Upper lobe of right lung (tissue), 1 donor: Measurements from ENCODE around the gene APAF1. TPM values are rescaled to one million over a fixed set of nuclear protein-coding genes. Genes with fewer than 3 reads are reported as not detected.

Experiments used
- ATAC-seq: fragments of 200-7000 bp; cut with Tn5 transposase; one replicate; pipeline ENCODE4 v1.9.1; 2020; ENCODE audit warnings: mild to moderate bottlenecking, moderate library complexity
- DNase-seq: peaks from one replicate; pipeline ENCODE4 v3.0.0-alpha.2; 2020
- H3K27ac ChIP-seq: fragments of 200-600 bp; one replicate; pipeline ENCODE4 v1.8.0; 2022
- H3K27me3 ChIP-seq: fragments of 200-600 bp; one replicate; pipeline ENCODE4 v1.8.0; 2022; ENCODE audit warnings: mild to moderate bottlenecking
- H3K36me3 ChIP-seq: fragments of 200-600 bp; one replicate; pipeline ENCODE4 v1.8.0; 2022
- H3K4me1 ChIP-seq: fragments of 200-600 bp; one replicate; pipeline ENCODE4 v1.8.0; 2022
- H3K4me3 ChIP-seq: fragments of 200-600 bp; one replicate; pipeline ENCODE4 v1.8.0; 2022; ENCODE audit warnings: mild to moderate bottlenecking
- H3K9me3 ChIP-seq: fragments of 200-600 bp; one replicate; pipeline ENCODE4 v1.8.0; 2022
- intact Hi-C: fragments of 100-400 bp; cut with DNase I; formaldehyde crosslinking; loops from one replicate; pipeline ENCODE4 v1.11.0; 2022
- total RNA-seq: library from RNA; stranded (reverse); fragmentation: NEBNext Ultra II Directional; extraction: Animal tissue kit (Norgen Biotek cat#: 25700); gene quantifications from one replicate; pipeline ENCODE4 v1.2.1, GENCODE V29; 2021
- TF ChIP-seq, protein P1 (sequence below): fragments of 200-600 bp; IDR thresholded peaks from one replicate; pipeline ENCODE4 v1.8.0; 2022; ENCODE audit warnings: antibody characterized with exemption
- donor health status: DM: no; HTN: yes; CAD: no; lungs with severe emphysema.

The APAF1 gene
- total RNA-seq, 1 donor from 2014 or later: 23.4 TPM

DNA sequence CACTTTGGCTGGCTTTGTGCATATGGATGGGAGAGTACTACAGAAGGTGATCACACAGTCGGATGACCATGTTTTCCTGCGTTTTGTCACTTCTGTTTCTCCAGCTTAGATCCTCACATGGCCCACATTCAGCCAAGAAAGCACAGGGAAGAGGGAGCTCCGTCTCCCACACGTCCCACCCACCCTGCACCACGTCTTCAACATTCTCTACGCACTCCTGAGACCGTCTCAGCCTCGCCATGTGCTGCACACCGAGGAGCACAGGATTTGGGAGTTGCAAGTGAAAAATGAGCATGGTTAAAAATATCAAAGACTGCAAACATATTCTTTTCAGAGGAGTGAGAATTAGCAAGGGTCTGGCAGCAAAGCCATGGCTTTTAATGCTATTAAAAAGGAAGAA is 122.2 kb downstream of the APAF1 start:
- TF ChIP-seq, protein P1, sequence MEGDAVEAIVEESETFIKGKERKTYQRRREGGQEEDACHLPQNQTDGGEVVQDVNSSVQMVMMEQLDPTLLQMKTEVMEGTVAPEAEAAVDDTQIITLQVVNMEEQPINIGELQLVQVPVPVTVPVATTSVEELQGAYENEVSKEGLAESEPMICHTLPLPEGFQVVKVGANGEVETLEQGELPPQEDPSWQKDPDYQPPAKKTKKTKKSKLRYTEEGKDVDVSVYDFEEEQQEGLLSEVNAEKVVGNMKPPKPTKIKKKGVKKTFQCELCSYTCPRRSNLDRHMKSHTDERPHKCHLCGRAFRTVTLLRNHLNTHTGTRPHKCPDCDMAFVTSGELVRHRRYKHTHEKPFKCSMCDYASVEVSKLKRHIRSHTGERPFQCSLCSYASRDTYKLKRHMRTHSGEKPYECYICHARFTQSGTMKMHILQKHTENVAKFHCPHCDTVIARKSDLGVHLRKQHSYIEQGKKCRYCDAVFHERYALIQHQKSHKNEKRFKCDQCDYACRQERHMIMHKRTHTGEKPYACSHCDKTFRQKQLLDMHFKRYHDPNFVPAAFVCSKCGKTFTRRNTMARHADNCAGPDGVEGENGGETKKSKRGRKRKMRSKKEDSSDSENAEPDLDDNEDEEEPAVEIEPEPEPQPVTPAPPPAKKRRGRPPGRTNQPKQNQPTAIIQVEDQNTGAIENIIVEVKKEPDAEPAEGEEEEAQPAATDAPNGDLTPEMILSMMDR: no peak

DNA sequence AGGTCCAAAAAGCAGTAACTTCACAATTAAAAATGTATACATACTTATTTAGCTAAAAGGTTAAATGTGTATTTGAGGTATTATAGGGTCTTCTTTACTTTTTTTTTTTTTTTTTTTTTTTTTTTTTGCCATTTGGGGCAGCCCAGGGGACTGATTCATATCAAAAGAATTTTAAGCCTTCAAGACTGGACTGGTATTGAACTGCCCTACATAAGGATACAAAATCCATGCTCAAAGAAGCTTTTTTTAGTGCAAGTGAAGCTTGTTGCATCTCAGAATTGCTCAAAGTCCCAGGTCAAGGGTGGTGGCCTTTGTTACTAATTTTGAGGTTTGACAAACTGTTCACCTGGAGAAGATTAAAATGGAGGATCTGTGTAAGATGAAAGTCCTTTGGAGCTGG is 124.0 kb downstream of the APAF1 start:
- intact Hi-C loops: no loop called here
- Histone ChIP-seq H3K27ac (no peak overlapping the region), H3K36me3 (no peaks in the 10 kb centered on the region), H3K4me3 (no peak overlapping the region), H3K4me1 (no peaks in the 10 kb centered on the region), H3K27me3 (no peaks in the 10 kb centered on the region), H3K9me3 (no peaks in the 10 kb centered on the region)
- ATAC-seq (no peak), DNase-seq (no peak)
- TF ChIP-seq, protein P1: no peak

More for the DNA sequence above, 122.2 kb downstream of the APAF1 start:
- Histone ChIP-seq H3K9me3 (no peaks in the 10 kb centered on the region), H3K4me3 (no peak overlapping the region), H3K27ac (no peak overlapping the region), H3K36me3 (no peaks in the 10 kb centered on the region), H3K4me1 (no peaks in the 10 kb centered on the region), H3K27me3 (no peaks in the 10 kb centered on the region)
- ATAC-seq: no peak
- DNase-seq: no peak
- intact Hi-C loops: no loop called here

DNA sequence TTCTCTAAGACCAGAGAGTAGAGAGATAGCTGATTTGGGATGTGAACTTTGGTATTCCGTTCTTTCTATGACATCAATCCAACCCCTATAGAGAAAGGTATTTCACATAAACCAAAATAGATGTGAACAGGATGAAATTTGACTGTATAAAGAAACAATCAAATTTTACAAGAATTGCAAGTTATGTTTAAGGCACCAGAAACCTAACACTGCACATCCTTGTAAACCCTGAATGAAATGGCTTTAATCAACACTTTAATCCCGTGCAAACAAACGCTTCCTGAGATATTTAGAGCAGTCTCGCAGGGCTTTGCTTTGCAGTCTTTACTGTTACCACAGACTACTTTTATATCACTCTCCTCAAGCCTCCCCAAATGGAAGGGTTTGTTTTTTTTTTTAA is 125.1 kb downstream of the APAF1 start:
- no peaks in the 10 kb centered on the region for H3K36me3 ChIP-seq
- no peak overlapping the region for H3K27ac ChIP-seq
- ATAC-seq (no peak), DNase-seq (no peak)
- intact Hi-C loops: no loop called here
- no peaks in the 10 kb centered on the region for H3K27me3 ChIP-seq
- H3K9me3 ChIP-seq: no peaks in the 10 kb centered on the region
- TF ChIP-seq, protein P1: no peak
- H3K4me1 ChIP-seq: no peaks in the 10 kb centered on the region
- no peak overlapping the region for H3K4me3 ChIP-seq

DNA sequence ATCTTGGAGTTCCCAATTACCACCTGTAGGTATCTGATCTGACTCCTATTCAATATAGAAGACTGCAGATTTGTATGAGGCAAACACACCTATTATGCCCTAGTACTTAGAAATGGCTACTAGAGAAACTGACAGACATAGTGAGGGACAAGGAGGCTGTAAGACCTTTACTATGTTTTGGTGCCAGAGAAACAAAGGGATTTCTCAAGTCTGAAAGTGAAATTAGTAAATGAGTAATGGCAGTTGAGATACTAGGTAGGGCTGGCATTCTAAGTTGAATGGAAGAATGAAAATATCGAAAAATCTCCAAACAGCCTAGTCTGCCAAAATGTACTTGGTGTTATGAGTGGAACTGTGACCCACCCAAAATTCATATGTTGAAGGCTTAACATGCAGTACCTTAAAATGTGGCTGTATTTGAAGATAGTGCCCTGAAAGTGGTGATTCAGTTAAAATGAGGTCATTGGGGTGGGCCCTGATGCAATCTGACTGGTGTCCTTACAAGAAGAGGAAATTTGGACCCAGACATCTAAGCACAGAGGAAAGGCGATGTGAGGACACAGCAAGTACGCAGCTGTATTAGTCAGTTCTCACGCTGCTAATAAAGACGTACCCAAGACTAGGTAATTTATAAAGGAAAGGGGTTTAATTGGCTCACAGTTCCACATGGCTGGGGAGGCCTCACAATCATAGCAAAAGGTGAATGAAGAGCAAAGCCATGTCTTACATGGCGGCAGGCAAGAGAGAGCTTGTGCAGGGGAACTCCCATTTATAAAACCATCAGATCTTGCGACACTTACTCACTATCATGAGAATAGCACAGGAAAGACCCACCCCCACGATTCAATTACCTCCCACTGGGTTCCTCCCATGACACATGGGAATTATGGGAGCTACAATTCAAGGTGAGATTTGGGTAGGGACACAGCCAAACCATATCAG is 127.0 kb downstream of the APAF1 start:
- DNase-seq: no peak
- Histone ChIP-seq H3K27me3 (no peaks in the 10 kb centered on the region), H3K4me3 (no peak overlapping the region), H3K9me3 (no peaks in the 10 kb centered on the region), H3K36me3 (no peaks in the 10 kb centered on the region), H3K27ac (no peak overlapping the region), H3K4me1 (no peaks in the 10 kb centered on the region)
- intact Hi-C loops: no loop called here
- ATAC-seq: no peak
- TF ChIP-seq, protein P1: no peak

DNA sequence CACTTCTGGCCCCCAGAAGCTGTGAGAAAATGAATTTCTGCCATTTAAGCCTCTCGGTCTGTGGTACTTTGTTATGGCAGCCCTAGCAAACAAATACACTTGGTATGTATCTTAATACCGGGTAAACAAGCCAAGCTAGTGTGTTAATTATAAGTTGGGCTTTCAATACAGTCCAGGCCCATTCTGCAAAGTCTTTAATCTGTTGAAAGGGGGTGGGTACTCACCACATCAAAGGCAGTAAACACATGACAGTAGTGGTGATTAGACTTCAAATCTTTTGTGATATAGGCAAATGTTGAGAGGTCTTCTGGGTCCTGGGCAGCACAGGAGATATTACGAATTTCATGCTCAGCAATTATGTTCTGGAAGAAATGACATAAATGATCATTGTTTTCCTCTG is 127.7 kb downstream of the APAF1 start:
- TF ChIP-seq, protein P1: no peak
- no peak for ATAC-seq
- no peak for DNase-seq
- intact Hi-C loops: no loop called here
- H3K36me3 ChIP-seq: no peaks in the 10 kb centered on the region
- no peaks in the 10 kb centered on the region for H3K27me3 ChIP-seq
- H3K9me3 ChIP-seq: no peaks in the 10 kb centered on the region
- no peaks in the 10 kb centered on the region for H3K4me1 ChIP-seq
- no peak overlapping the region for H3K4me3 ChIP-seq
- no peak overlapping the region for H3K27ac ChIP-seq
